Mammary epithelial cell (primary cell): ENCODE results near the gene DPYSL3.

Experiments
- CTCF ChIP-seq, 2 donors: IDR thresholded peaks in 1 of 2; conservative IDR thresholded peaks in 1 of 2; 2 replicates each; pipeline ENCODE4 v1.5.1; 2011 to 2012; ENCODE audit warnings: inconsistent platforms in 2 of 2, low read length in 2 of 2, mild to moderate bottlenecking in 2 of 2, control low read depth in 1 of 2, low read depth in 1 of 2; ENCODE audit not compliant: insufficient read depth in 1 of 2; ENCODE audit errors: extremely low read depth in 1 of 2
- EZH2 ChIP-seq: IDR thresholded peaks from 2 replicates; pipeline ENCODE4 v1.6.1; 2012; ENCODE audit warnings: low read length, inconsistent platforms, borderline replicate concordance

GRCh38 chr5:147519380-147519779 lies 9.5 kb upstream of the DPYSL3 start:
- TF ChIP-seq CTCF (conservative IDR thresholded peaks at IDR 0.05 in 1 of 2, IDR thresholded peaks at IDR 0.05 in 1 of 2; ENCODE audit: extremely low read depth in 1 of 2, insufficient read depth in 1 of 2, low read depth in 1 of 2, low read length in 2 of 2) = no peak
- no peak for TF ChIP-seq EZH2
